GM20431 (cell line): ENCODE results near the gene SLC14A1.

Source experiments
- in situ Hi-C: fragments of 300-500 bp; cut with MseI, MboI; formaldehyde crosslinking; loops from one replicate; pipeline ENCODE4 v1.15.0; 2020; ENCODE audit warnings: low sequenced_read_pairs; ENCODE audit not compliant: unreplicated experiment

The SLC14A1 gene

DNA sequence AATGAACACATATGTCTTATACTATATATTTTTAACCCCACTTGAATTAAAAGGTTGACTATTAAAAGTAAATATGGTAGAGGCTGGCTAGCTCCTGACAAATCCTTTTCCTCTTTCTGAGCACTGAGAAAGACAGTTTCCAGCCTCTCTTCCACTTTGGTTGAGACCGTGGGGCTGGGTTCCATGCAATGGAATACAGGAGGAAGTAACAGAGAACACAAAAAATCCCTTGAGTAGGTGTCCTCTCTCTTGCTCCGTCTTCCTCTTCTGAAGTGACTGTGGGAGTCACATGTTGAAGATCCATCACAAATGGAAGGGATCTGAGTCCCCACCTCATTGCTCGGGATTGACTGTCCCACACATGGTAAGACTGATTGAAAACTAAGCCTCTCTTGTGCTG is 64.9 kb downstream of the SLC14A1 start:
- in situ Hi-C loops = no loop called here

- in situ Hi-C loops = no loop called here
These were observed 68.7 kb downstream of the SLC14A1 start for GRCh38 chr18:45792506-45793263.

GRCh38 chr18:45793264-45793965 is 69.4 kb downstream of the SLC14A1 start:
- in situ Hi-C loops = no loop called here

DNA sequence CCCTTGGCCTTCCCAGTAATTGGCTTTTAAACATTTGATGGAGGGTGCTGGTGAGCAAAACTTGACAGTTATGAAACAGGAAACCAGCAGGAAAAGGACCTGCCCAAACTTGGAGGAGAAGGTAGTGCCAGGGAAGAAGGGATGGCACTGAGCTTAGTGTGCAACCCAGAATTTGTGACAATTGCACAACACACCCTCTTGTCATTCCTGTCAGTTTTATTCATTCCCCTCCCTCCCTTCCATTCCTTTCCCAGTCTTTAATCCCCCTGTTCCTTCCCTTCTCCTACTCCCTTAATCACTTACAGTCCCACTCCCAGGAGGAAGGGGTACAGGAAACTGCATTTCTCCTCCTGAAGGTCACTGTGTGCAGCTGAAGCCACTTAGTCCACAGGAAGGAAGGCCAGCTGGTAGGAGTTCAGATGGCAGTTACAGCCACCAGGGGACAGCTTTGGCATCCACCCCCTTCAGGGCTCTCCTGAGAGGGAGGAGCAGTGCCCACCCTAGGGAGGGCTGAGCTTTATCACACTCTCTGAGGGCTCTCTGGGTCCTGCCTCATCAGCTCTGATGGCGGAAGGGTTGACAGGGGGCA is 77.5 kb downstream of the SLC14A1 start:
- in situ Hi-C loops = no loop called here
